Skin of body (tissue), 2 donors: ENCODE measurements around the gene SERPIND1. TPM values are rescaled to one million over a fixed set of nuclear protein-coding genes. Genes with fewer than 3 reads are reported as not detected.
"Not testable (repeated sequence)": the region's sequence is repeated elsewhere in the genome, so short reads cannot be mapped to it uniquely, and the experiment has no call there.

Experiments used
- DNase-seq: peaks from one replicate; lab custom pipeline; 2025; lab: John Stamatoyannopoulos, UW
- total RNA-seq: library from RNA; depleted of rRNA; stranded (reverse); fragments of >200 nt; gene quantifications from one replicate; pipeline ENCODE4 v1.2.3, GENCODE V29; 2014

Gene SERPIND1
- total RNA-seq, 1 donor from 2014 or later = not detected

DNA sequence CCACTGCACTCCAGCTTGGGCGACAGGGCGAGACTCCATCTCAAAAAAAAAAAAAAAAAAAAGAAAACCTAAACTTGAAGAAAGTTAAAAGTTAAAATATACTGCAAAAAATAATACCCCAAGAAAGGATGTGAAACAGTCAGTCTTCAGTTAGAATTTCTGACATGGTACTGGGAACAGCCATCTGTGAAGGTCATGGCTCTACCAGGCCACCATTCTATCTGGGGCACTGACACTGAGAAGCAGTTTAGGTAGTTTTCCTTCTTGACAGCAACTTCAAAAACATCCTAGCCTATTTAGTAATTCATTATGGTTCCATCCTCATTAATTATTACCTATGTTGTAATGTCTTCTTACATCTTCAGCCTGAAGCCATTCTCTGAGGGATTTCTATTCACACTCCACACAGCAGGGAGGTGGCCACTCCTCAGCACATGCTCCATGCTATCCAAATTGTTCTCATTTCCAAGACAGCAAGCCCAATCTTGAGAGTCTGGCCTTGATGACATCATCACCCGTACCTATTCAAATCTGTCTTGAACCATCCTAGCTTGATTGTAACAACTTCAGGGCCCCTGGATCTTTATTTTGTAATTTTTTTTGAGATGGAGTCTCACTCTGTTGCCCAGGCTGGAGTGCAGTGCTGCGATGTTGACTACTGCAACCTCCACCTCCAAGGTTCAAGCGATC is 38.2 kb downstream of the SERPIND1 start:
- no peak for DNase-seq

DNA sequence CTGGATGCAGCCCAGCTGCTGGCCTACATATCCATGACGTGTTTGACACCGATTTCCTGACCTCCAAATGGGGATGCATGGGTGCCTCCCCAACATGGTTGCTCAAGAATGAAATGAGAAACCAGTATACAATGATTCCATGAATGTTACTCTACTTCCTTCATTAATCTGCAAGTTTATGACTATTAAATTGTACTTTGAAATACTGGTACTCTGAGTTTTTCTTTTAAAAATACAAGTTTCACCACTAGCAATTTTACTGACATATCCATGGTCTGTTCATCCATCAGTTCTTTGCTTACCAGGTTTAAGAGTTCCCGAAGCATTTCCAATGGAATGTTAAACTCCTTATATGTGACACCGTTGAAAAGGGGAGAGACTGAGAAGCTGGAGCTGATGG is 39.1 kb downstream of the SERPIND1 start:
- DNase-seq = no peak

- no peak for DNase-seq
Measured at GRCh38 chr22:20814221-20814808, 40.4 kb downstream of the SERPIND1 start.

- DNase-seq = no peak
Measured at GRCh38 chr22:20815477-20816050, 41.7 kb downstream of the SERPIND1 start.

- DNase-seq = no peak
Measured at GRCh38 chr22:20816559-20816958, 42.6 kb downstream of the SERPIND1 start.

DNA sequence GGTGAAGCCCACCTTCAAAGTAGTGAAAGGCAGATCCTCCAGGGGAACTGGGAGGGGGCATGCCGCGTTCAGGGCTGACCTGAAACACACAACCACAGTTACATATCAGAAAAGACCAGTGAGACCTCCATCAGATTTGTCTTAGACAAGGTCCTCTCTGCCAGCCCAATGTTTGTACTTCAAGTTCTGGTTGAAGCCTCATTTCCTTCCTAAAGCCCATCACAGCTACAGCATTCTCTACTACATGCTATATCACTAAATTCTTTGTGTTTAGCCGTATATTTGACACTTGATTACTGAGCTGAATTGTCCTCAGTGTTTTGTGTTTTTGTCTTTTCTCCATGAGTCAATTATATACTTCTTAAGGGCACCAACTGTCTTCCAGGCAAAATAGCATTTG is 44.6 kb downstream of the SERPIND1 start:
- no peak for DNase-seq

- no peak for DNase-seq
Measured at GRCh38 chr22:20819471-20819870, 45.6 kb downstream of the SERPIND1 start.

- DNase-seq = not testable (repeated sequence)
Measured at GRCh38 chr22:20821717-20822239, 47.9 kb downstream of the SERPIND1 start.

- no peak for DNase-seq
Measured at GRCh38 chr22:20822240-20822639, 48.3 kb downstream of the SERPIND1 start.

- DNase-seq = no peak
Measured at GRCh38 chr22:20823264-20823663, 49.4 kb downstream of the SERPIND1 start.

GRCh38 chr22:20825216-20825615 is 51.3 kb downstream of the SERPIND1 start:
- DNase-seq = not testable (repeated sequence)

GRCh38 chr22:20825624-20826023 is 51.7 kb downstream of the SERPIND1 start:
- DNase-seq = no peak

- DNase-seq = not testable (repeated sequence)
Measured at GRCh38 chr22:20826373-20827152, 52.6 kb downstream of the SERPIND1 start.

DNA sequence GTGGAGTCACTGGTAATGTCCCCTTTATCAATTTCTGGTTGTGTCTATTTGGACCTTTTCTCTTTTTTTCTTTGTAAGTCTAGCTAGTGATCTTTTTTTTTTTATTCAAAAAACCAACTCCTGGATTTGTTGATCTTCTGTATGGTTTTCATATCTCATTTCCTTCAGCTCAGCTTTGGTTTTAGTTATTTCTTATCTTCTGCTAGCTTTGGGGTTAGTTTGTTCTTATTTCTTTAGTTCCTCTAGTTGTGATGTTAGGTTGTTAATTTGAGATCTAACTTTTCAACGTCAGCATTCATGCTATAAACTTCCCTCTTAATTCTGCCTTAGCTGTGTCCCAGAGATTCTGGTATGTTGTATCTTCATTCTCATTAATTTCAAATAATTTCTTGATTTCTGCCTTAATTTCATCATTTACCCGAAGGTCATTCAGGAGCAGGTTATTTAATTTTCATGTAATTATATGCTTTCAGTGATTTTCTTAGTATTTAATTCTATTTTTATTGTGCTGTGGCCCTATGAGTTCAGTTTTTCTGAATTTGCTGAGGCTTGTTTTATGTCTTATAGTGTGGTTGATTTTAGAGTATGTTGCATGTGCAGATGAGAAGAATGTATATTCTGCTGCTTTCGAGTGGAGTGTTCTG is 55.7 kb downstream of the SERPIND1 start:
- no peak for DNase-seq

- no peak for DNase-seq
Measured at GRCh38 chr22:20833225-20833665, 59.3 kb downstream of the SERPIND1 start.

DNA sequence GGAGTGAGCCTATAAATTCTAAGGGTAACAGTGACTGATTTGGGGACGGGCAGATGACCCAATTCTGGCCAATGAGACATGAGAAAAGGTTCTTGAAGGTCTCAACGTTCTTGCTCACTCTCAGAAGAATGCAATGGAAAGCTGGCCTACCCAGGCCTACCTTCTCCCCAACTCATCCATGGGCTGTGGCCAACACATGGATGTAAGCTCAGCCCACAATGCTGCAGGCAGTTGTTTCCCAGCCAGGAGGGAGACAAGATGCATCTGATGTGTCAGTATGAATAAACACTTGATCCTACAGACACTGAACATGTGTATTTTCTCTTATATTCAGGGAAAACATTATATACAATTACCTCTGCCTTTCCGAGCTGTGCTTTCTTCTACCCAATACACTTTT is 60.3 kb downstream of the SERPIND1 start:
- no peak for DNase-seq

DNA sequence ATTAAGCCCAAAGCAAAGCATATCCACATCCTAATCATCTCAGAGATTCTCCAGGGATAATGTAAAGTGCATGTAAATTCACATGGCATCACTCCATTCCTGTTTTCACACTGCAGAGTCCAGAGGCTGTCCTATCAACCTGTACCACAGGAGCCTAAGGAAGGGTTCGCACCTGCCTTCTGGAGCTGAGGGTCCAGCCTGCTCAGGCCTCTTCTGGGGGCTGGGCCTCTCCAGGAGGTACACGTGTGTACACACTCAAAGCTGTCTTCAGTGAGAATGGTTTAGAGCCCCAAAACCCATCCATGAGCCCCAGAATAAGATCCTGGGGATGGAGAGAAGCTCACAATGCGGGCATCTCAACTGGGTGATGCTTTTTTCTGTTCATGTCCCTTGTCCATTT is 60.8 kb downstream of the SERPIND1 start:
- DNase-seq = no peak
